ENCODE measurements around the gene PPP4R1.
A peak's percentile ranks its signal among the peaks of the same experiment; 100 is the strongest.

The PPP4R1 gene

GRCh38 chr18:9520666-9521065 is 93.7 kb downstream of the PPP4R1 start:
- FAIRE-seq = no peak
- DNase-seq (ENCODE audit: extremely low spot score, insufficient read length, low read depth) = no peak

GRCh38 chr18:9519399-9519798 is 95.0 kb downstream of the PPP4R1 start:
- no peak for DNase-seq (ENCODE audit: extremely low spot score, insufficient read length, low read depth)
- no peak for FAIRE-seq

- no peak for FAIRE-seq
Observed at GRCh38 chr18:9517869-9518268, 96.5 kb downstream of the PPP4R1 start.

GRCh38 chr18:9516437-9517064 is 97.8 kb downstream of the PPP4R1 start:
- FAIRE-seq = peak; percentile 76

More at GRCh38 chr18:9517869-9518268, 96.5 kb downstream of the PPP4R1 start:
- no peak for DNase-seq (ENCODE audit: extremely low spot score, insufficient read length, low read depth)

DNA sequence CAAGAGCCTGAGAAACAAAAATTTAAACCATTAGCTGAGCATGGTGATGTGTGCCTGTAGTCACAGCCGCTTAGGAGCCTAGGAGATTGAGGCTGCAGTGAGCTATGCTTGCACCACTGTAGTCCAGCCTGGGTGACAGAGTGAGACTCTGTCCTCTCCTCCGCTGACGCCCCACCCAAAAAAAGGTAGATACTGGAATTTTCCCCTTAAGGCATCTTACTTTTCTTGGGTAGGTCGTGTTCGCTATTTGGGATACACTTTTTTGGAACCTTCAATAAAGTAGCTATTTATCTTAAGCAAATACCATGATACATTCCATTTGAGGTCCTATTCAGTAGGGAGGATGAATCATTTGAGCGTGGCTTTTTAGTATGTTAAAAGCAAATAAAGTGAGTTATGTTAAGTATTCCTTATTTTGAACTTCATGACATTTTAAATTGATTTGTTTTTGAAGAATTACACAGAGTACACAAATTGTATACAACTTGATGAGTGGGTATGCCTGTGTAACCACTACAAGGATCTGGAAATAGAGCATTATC is 100.3 kb downstream of the PPP4R1 start:
- DNase-seq (ENCODE audit: extremely low spot score, insufficient read length, low read depth) = no peak
- FAIRE-seq = no peak

More at GRCh38 chr18:9516437-9517064, 97.8 kb downstream of the PPP4R1 start:
- DNase-seq (ENCODE audit: extremely low spot score, insufficient read length, low read depth) = no peak

- no peak for FAIRE-seq
Observed at GRCh38 chr18:9508446-9509025, 105.8 kb downstream of the PPP4R1 start.

DNA sequence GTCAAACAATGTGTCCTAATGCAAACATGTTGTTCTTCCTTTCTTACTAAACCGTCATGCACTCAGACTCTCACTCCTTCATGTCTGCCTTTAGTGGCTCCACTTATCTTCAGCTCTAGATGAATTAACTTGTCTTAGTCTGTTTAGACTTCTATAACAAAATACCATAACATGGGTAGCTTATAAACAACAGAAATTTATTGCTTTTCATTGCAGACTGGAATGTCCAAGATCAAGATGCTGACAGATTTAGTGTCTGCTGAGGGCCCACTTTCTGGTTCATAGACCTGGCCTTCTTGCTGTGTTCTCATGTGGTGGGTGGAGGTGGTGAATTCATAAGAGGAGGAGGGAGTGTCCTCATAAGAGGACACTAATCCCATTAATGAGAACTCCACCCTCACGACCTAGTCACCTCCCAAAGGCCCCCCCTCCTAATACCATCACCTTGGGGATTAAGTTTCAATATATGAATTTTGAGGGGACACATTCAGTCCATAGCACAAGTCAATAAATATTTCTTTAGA is 106.7 kb downstream of the PPP4R1 start:
- DNase-seq (ENCODE audit: extremely low spot score, insufficient read length, low read depth) (no peak), FAIRE-seq (peak; percentile 29)

More at GRCh38 chr18:9508446-9509025, 105.8 kb downstream of the PPP4R1 start:
- no peak for DNase-seq (ENCODE audit: extremely low spot score, insufficient read length, low read depth)

GRCh38 chr18:9506046-9506792 is 108.1 kb downstream of the PPP4R1 start:
- no peak for DNase-seq (ENCODE audit: extremely low spot score, insufficient read length, low read depth)

More at GRCh38 chr18:9506046-9506792, 108.1 kb downstream of the PPP4R1 start:
- FAIRE-seq = no peak

All from GM18507 (cell line).